ENCODE results near the gene MYLK2.

Gene MYLK2

GRCh38 chr20:31869942-31870725 lies 51.0 kb downstream of the MYLK2 start, which contains the start of the genes DUSP15 and TTLL9:
TSS of gene DUSP15 (minus strand) at chr20:31870527. CDS start at chr20:31870337, 190 bp downstream.
TSS of gene TTLL9 (plus strand) at chr20:31870634. CDS start at chr20:31871127, 493 bp downstream.
- H3K27me3 ChIP-seq (replicated peaks; ENCODE audit: control insufficient read depth, insufficient read depth, low read length): peaks cover 5% of the 10 kb centered on the region
- TF ChIP-seq, protein P1, sequence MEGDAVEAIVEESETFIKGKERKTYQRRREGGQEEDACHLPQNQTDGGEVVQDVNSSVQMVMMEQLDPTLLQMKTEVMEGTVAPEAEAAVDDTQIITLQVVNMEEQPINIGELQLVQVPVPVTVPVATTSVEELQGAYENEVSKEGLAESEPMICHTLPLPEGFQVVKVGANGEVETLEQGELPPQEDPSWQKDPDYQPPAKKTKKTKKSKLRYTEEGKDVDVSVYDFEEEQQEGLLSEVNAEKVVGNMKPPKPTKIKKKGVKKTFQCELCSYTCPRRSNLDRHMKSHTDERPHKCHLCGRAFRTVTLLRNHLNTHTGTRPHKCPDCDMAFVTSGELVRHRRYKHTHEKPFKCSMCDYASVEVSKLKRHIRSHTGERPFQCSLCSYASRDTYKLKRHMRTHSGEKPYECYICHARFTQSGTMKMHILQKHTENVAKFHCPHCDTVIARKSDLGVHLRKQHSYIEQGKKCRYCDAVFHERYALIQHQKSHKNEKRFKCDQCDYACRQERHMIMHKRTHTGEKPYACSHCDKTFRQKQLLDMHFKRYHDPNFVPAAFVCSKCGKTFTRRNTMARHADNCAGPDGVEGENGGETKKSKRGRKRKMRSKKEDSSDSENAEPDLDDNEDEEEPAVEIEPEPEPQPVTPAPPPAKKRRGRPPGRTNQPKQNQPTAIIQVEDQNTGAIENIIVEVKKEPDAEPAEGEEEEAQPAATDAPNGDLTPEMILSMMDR (IDR thresholded peaks at IDR 0.05; ENCODE audit: insufficient read depth, low read length, poor library complexity, severe bottlenecking): no peak
- no peak for DNase-seq (ENCODE audit: extremely low read depth, insufficient read length)
- no peaks in the 10 kb centered on the region for H3K36me3 ChIP-seq (ENCODE audit: control insufficient read depth, insufficient read depth, low read length)
- peak within 1 kb of the TSS; percentile 44 for H3K4me3 ChIP-seq (replicated peaks; ENCODE audit: low read depth, low read length)

- TF ChIP-seq, protein P1 (IDR thresholded peaks at IDR 0.05; ENCODE audit: insufficient read depth, low read length, poor library complexity, severe bottlenecking): no peak
- peaks cover 5% of the 10 kb centered on the region for H3K27me3 ChIP-seq (replicated peaks; ENCODE audit: control insufficient read depth, insufficient read depth, low read length)
- H3K4me3 ChIP-seq (replicated peaks; ENCODE audit: low read depth, low read length): peak overlapping the region; percentile 44
- H3K36me3 ChIP-seq (ENCODE audit: control insufficient read depth, insufficient read depth, low read length): no peaks in the 10 kb centered on the region
- no peak for DNase-seq (ENCODE audit: extremely low read depth, insufficient read length)
Observed at GRCh38 chr20:31870726-31871617, 51.8 kb downstream of the MYLK2 start.

DNA sequence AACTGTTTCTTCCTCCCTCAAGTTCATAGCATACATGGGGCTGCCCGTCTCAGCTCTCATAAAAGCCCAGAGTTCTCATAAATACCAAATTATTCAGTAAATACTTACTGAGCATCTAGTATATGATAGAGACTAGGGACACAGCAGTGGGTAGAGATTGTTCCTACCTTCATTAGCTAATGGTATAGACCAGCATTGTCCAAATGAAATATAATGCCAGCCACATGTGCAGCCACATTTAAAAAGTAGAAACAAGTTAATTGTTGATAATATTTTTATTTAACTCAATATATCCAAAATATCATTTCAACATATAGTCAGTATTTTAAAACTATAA lies 52.4 kb downstream of the MYLK2 start:
- DNase-seq (ENCODE audit: extremely low read depth, insufficient read length): no peak
- H3K27me3 ChIP-seq (replicated peaks; ENCODE audit: control insufficient read depth, insufficient read depth, low read length): peaks cover 5% of the 10 kb centered on the region

DNA sequence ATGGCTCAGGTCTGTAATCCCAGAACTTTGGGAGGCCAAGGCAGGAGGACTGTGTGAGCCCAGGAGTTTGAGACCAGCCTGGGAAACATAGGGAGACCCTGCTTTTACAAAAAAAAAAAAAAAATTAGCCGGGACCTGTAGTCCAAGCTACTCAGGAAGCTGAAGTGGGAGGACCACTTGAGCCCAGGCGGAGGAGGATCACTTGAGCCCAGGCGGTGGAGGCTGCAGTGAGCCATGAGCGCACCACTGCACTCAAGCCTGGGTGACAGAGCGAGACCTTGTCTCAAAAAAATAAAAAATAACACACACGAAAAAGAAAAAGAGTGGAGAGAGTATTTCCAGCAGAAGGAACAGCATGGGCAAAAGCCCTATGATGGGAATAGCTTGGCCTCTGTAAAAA lies 53.2 kb downstream of the MYLK2 start:
- no peak overlapping the region for H3K4me3 ChIP-seq (replicated peaks; ENCODE audit: low read depth, low read length)
- no peak for DNase-seq (ENCODE audit: extremely low read depth, insufficient read length)
- no peaks in the 10 kb centered on the region for H3K36me3 ChIP-seq (ENCODE audit: control insufficient read depth, insufficient read depth, low read length)
- TF ChIP-seq, protein P1 (IDR thresholded peaks at IDR 0.05; ENCODE audit: insufficient read depth, low read length, poor library complexity, severe bottlenecking): no peak
- peaks cover 5% of the 10 kb centered on the region for H3K27me3 ChIP-seq (replicated peaks; ENCODE audit: control insufficient read depth, insufficient read depth, low read length)

More for the DNA sequence above, 52.4 kb downstream of the MYLK2 start:
- Histone ChIP-seq H3K4me3 (replicated peaks; ENCODE audit: low read depth, low read length) (no peak overlapping the region), H3K36me3 (ENCODE audit: control insufficient read depth, insufficient read depth, low read length) (no peaks in the 10 kb centered on the region)
- TF ChIP-seq, protein P1 (IDR thresholded peaks at IDR 0.05; ENCODE audit: insufficient read depth, low read length, poor library complexity, severe bottlenecking): no peak

- Histone ChIP-seq H3K27me3 (replicated peaks; ENCODE audit: control insufficient read depth, insufficient read depth, low read length) (peaks cover 3% of the 10 kb centered on the region), H3K4me3 (replicated peaks; ENCODE audit: low read depth, low read length) (no peak overlapping the region), H3K36me3 (ENCODE audit: control insufficient read depth, insufficient read depth, low read length) (no peaks in the 10 kb centered on the region)
- TF ChIP-seq, protein P1 (IDR thresholded peaks at IDR 0.05; ENCODE audit: insufficient read depth, low read length, poor library complexity, severe bottlenecking): no peak
- DNase-seq (ENCODE audit: extremely low read depth, insufficient read length): no peak
Observed at GRCh38 chr20:31875671-31876070, 56.5 kb downstream of the MYLK2 start.

Measured in GM06990 (cell line).